ENCODE data around the gene LRRC1. TPM values are rescaled to one million over a fixed set of nuclear protein-coding genes. Genes with fewer than 3 reads are reported as not detected.

LRRC1 gene
- total and polyA plus RNA-seq, 9 donors = 4.3 to 20.6 (median 8.9) TPM

DNA sequence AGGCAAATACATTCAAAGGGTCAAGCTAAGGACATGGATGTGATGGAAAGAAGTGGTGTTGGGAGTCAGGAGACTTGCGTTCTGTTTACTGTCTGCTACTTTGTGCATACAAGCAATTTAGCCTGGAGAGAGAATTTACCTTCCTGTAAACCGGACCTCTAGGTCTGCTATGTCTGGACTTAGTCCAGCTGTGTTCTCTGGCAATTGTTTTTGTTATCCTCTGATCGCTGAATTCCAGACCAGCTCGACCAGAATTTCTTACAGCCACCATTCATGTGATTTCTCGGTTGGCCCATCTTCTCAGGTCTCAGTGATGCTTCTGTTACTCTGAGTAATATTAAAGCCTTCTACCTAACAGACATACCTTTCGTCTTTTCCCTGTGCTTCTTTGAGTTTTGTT, 75.2 kb downstream of the LRRC1 start:
- intact Hi-C loops (cut with DNase I) = no loop called here
- TF ChIP-seq, protein P1, sequence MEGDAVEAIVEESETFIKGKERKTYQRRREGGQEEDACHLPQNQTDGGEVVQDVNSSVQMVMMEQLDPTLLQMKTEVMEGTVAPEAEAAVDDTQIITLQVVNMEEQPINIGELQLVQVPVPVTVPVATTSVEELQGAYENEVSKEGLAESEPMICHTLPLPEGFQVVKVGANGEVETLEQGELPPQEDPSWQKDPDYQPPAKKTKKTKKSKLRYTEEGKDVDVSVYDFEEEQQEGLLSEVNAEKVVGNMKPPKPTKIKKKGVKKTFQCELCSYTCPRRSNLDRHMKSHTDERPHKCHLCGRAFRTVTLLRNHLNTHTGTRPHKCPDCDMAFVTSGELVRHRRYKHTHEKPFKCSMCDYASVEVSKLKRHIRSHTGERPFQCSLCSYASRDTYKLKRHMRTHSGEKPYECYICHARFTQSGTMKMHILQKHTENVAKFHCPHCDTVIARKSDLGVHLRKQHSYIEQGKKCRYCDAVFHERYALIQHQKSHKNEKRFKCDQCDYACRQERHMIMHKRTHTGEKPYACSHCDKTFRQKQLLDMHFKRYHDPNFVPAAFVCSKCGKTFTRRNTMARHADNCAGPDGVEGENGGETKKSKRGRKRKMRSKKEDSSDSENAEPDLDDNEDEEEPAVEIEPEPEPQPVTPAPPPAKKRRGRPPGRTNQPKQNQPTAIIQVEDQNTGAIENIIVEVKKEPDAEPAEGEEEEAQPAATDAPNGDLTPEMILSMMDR (IDR thresholded peaks at IDR 0.05) = no peak
- TF ChIP-seq EP300 (IDR thresholded peaks at IDR 0.05) (no peak), POLR2A (IDR thresholded peaks at IDR 0.05) (no peak)
- Histone ChIP-seq H3K36me3 (no peaks in the 10 kb centered on the region), H3K4me1 (ENCODE audit: insufficient read depth) (no peaks in the 10 kb centered on the region), H3K27ac (no peak overlapping the region), H3K4me3 (no peak overlapping the region), H3K9me3 (no peaks in the 10 kb centered on the region), H3K27me3 (no peaks in the 10 kb centered on the region)
- WGBS, 3 donors = 38 to 55% (median 44%) methylated on average over 6 of the region's 6 CpGs
- no peak for DNase-seq

DNA sequence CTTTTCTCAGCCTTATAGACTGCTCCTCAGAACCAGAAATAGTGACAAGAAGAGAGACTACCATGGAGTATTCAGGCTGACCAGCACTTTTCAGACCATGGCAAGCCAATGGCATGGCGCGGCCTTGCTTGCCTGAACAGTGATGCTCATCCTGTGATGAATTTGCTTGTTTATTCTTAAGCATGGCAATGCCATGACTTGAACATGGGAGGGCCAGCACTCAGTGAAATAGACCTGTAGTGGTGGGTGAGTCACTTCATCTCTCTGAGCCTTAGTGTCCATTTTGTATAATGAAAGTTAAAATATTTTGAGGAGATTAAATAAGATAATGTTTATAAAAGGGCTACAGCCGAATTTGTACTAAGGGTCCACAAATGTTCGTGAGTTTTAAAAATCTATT, 79.1 kb downstream of the LRRC1 start:
- H3K9me3 ChIP-seq = no peaks in the 10 kb centered on the region
- WGBS, 3 donors = 91 to 93% (median 93%) methylated on average over 4 of the region's 4 CpGs

DNA sequence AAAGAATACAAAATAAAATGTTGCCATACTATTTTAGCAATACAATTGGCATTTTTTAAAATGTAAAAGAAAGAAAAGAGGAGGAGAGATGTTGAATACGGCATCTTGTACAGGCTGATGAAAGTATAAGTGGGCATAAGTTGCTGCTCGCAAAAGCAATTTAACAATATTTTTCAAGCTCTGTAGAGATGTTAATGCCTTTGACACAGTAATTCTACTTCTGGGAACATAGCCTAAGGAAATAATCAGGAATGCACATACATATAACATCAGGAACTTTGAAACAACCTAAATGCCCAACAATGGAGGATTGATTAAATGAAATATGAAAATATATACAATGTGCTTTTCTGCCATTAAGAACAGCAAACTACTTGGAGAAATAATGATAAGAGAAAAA, 80.2 kb downstream of the LRRC1 start:
- Histone ChIP-seq H3K27ac (no peak overlapping the region), H3K9me3 (no peaks in the 10 kb centered on the region), H3K36me3 (no peaks in the 10 kb centered on the region), H3K27me3 (no peaks in the 10 kb centered on the region), H3K4me3 (no peak overlapping the region), H3K4me1 (ENCODE audit: insufficient read depth) (no peaks in the 10 kb centered on the region)
- intact Hi-C loops (cut with DNase I) = no loop called here
- TF ChIP-seq POLR2A (IDR thresholded peaks at IDR 0.05) (no peak), EP300 (IDR thresholded peaks at IDR 0.05) (no peak)
- TF ChIP-seq, protein P1 (IDR thresholded peaks at IDR 0.05) = no peak
- DNase-seq = no peak
- 78 to 99% (median 93%) methylated on average over 2 of the region's 2 CpGs for WGBS, 3 donors

More for the DNA sequence above, 79.1 kb downstream of the LRRC1 start:
- no peak for DNase-seq
- Histone ChIP-seq H3K27ac (no peak overlapping the region), H3K4me1 (ENCODE audit: insufficient read depth) (no peaks in the 10 kb centered on the region), H3K36me3 (no peaks in the 10 kb centered on the region), H3K4me3 (no peak overlapping the region), H3K27me3 (no peaks in the 10 kb centered on the region)
- intact Hi-C loops (cut with DNase I) = no loop called here
- TF ChIP-seq, protein P1 (IDR thresholded peaks at IDR 0.05) = no peak
- TF ChIP-seq POLR2A (IDR thresholded peaks at IDR 0.05) (no peak), EP300 (IDR thresholded peaks at IDR 0.05) (no peak)

DNA sequence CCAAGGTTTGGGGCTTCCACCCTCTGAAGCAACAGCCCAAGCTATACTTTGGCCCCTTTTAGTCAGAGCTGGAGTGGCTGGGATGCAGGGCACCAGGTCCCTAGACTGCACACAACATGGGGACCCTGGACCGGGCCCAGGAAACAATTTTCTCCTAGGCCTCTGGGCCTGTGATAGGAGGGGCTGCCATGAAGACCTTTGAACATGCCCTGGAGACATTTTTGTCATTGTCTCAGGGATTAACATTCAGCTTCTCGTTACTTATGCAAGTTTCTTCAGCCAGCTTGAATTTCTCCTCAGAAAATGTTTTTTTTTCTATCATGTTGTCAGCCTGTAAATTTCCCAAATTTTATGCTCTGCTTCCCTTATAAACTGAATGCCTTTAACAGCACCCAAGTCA, 82.3 kb downstream of the LRRC1 start:
- intact Hi-C loops (cut with DNase I) = no loop called here
- Histone ChIP-seq H3K4me1 (ENCODE audit: insufficient read depth) (no peaks in the 10 kb centered on the region), H3K36me3 (no peaks in the 10 kb centered on the region), H3K9me3 (no peaks in the 10 kb centered on the region), H3K27me3 (no peaks in the 10 kb centered on the region), H3K27ac (no peak overlapping the region), H3K4me3 (no peak overlapping the region)
- TF ChIP-seq EP300 (IDR thresholded peaks at IDR 0.05) = no peak
- WGBS, 3 donors = 76 to 98% (median 95%) methylated on average over 2 of the region's 2 CpGs
- DNase-seq = no peak

DNA sequence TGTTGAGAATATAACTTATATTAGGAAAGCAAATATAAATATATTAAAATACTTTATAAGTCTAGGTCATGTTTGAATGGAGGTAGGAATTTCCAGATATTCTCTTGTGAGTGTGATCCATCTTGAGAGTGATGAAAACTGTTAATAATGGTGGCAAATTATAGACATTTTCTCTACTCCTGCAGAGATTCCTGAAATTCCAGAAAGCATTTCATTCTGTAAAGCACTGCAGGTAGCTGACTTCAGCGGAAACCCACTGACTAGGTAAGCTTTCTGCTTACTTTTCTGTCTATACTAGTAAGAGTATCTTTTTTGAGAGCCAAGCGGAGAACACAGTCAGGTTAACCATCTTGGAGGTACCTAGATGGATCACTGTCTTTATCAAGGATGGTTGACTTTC, 84.0 kb downstream of the LRRC1 start:
- Histone ChIP-seq H3K4me3 (no peak overlapping the region), H3K36me3 (no peaks in the 10 kb centered on the region), H3K27me3 (no peaks in the 10 kb centered on the region), H3K27ac (no peak overlapping the region), H3K4me1 (ENCODE audit: insufficient read depth) (no peaks in the 10 kb centered on the region), H3K9me3 (no peaks in the 10 kb centered on the region)
- TF ChIP-seq, protein P1 (IDR thresholded peaks at IDR 0.05) = no peak
- TF ChIP-seq POLR2A (IDR thresholded peaks at IDR 0.05) (no peak), EP300 (IDR thresholded peaks at IDR 0.05) (no peak)
- WGBS, 3 donors = 97 to 98% (median 98%) methylated on average over 2 of the region's 2 CpGs
- intact Hi-C loops (cut with DNase I) = loop anchor here in 1 of 4 donors (1.0 kb wide), 1 partner anchor 26 kb away; no protein-coding TSS in a partner anchor
- no peak for DNase-seq
